ENCODE results near the gene GFI1.
A peak's percentile ranks its signal among the peaks of the same experiment; 100 is the strongest.

GFI1 gene

GRCh38 chr1:92488416-92488815 is 1.7 kb upstream of the GFI1 start:
- DNase-seq (ENCODE audit: low read depth in 2 of 2), result no peak

- DNase-seq (ENCODE audit: low read depth in 2 of 2), result no peak
Observed at GRCh38 chr1:92487078-92487605, 417 bp upstream of the GFI1 start.

- DNase-seq (ENCODE audit: low read depth in 2 of 2), result peak; percentile 83 to 85
Observed at GRCh38 chr1:92485381-92486250, 1.1 kb downstream of the GFI1 start.

GRCh38 chr1:92484472-92485380 is 2.0 kb downstream of the GFI1 start:
- DNase-seq (ENCODE audit: low read depth in 2 of 2), result peak; percentile 70 to 71

GRCh38 chr1:92483610-92484471 is 2.9 kb downstream of the GFI1 start:
- peak; percentile 66 to 73 for DNase-seq (ENCODE audit: low read depth in 2 of 2)

- peak; percentile 27 to 30 for DNase-seq (ENCODE audit: low read depth in 2 of 2)
Observed at GRCh38 chr1:92482665-92483609, 3.8 kb downstream of the GFI1 start.

- no peak for DNase-seq (ENCODE audit: low read depth in 2 of 2)
Observed at GRCh38 chr1:92481971-92482664, 4.6 kb downstream of the GFI1 start.

- DNase-seq (ENCODE audit: low read depth in 2 of 2), result no peak
Observed at GRCh38 chr1:92481599-92481925, 5.2 kb downstream of the GFI1 start.

- DNase-seq (ENCODE audit: low read depth in 2 of 2), result no peak
Observed at GRCh38 chr1:92480813-92481598, 5.7 kb downstream of the GFI1 start.

- DNase-seq (ENCODE audit: low read depth in 2 of 2), result no peak
Observed at GRCh38 chr1:92480200-92480812, 6.4 kb downstream of the GFI1 start.

- no peak for DNase-seq (ENCODE audit: low read depth in 2 of 2)
Observed at GRCh38 chr1:92479587-92479986, 7.1 kb downstream of the GFI1 start.

- DNase-seq (ENCODE audit: low read depth in 2 of 2), result no peak
Observed at GRCh38 chr1:92478393-92478792, 8.3 kb downstream of the GFI1 start.

GRCh38 chr1:92476071-92476631 is 10.6 kb downstream of the GFI1 start:
- peak in 1 of 2 donors; percentile 36 for DNase-seq (ENCODE audit: low read depth in 2 of 2)

GRCh38 chr1:92475029-92475428 is 11.7 kb downstream of the GFI1 start:
- no peak for DNase-seq (ENCODE audit: low read depth in 2 of 2)

- DNase-seq (ENCODE audit: low read depth in 2 of 2), result no peak
Observed at GRCh38 chr1:92473781-92474495, 12.8 kb downstream of the GFI1 start.

- no peak for DNase-seq (ENCODE audit: low read depth in 2 of 2)
Observed at GRCh38 chr1:92470216-92470615, 16.5 kb downstream of the GFI1 start.

- DNase-seq (ENCODE audit: low read depth in 2 of 2), result no peak
Observed at GRCh38 chr1:92466683-92467352, 19.9 kb downstream of the GFI1 start.

All from stimulated activated CD4-positive, alpha-beta T cell treated with anti-CD3 and anti-CD28 coated beads, Interleukin-1b, Interleukin-23, amount 100 ng/mL, for 4 hours (primary cell).